Osteocyte (in vitro differentiated cells): ENCODE data around the gene DDX52. TPM values are rescaled to one million over a fixed set of nuclear protein-coding genes. Genes with fewer than 3 reads are reported as not detected.
"Not testable (repeated sequence)": the region's sequence is repeated elsewhere in the genome, so short reads cannot be mapped to it uniquely, and the experiment has no call there.

Source experiments
- DNase-seq: peaks from one replicate; pipeline ENCODE4 v3.0.0; 2021; ENCODE audit warnings: mixed read lengths; ENCODE audit not compliant: unreplicated experiment; ENCODE audit errors: extremely low spot score
- H3K27ac Mint-ChIP-seq: one replicate; pipeline ENCODE4 v1.8.0; 2021; ENCODE audit warnings: mild to moderate bottlenecking, mixed read lengths; ENCODE audit not compliant: unreplicated experiment
- H3K27me3 Mint-ChIP-seq: one replicate; pipeline ENCODE4 v1.8.0; 2021; ENCODE audit warnings: mixed read lengths; ENCODE audit not compliant: unreplicated experiment
- H3K36me3 Mint-ChIP-seq: one replicate; pipeline ENCODE4 v1.8.0; 2021; ENCODE audit warnings: mixed read lengths; ENCODE audit not compliant: unreplicated experiment
- H3K4me1 Mint-ChIP-seq: one replicate; pipeline ENCODE4 v1.8.0; 2021; ENCODE audit warnings: mixed read lengths; ENCODE audit not compliant: unreplicated experiment
- H3K4me3 Mint-ChIP-seq: one replicate; pipeline ENCODE4 v1.8.0; 2021; ENCODE audit warnings: mild to moderate bottlenecking, moderate library complexity, mixed read lengths; ENCODE audit not compliant: unreplicated experiment
- H3K9me3 Mint-ChIP-seq: one replicate; pipeline ENCODE4 v1.8.0; 2021; ENCODE audit warnings: mixed read lengths; ENCODE audit not compliant: unreplicated experiment
- CTCF ChIP-seq: fragments of 200-600 bp; sonication (generic); IDR thresholded peaks from 2 replicates; pipeline ENCODE4 v1.5.0; 2021; ENCODE audit warnings: antibody characterized with exemption, mild to moderate bottlenecking, moderate library complexity
- total RNA-seq: library from RNA; stranded (reverse); gene quantifications from 2 replicates; pipeline ENCODE4 v1.2.1, GENCODE V29; 2021

Gene DDX52
- total RNA-seq, 1 donor from 2014 or later, result 46.4 TPM

- no peaks in the 10 kb centered on the region for H3K36me3 Mint-ChIP-seq
- peaks cover 25% of the 10 kb centered on the region for H3K4me1 Mint-ChIP-seq
- no peaks in the 10 kb centered on the region for H3K9me3 Mint-ChIP-seq
- no peak for DNase-seq
- H3K27me3 Mint-ChIP-seq, result no peaks in the 10 kb centered on the region
- H3K4me3 Mint-ChIP-seq, result no peak overlapping the region
- TF ChIP-seq CTCF, result no peak
- peak overlapping the region; percentile 72 for H3K27ac Mint-ChIP-seq
These were observed 4.6 kb upstream of the DDX52 start for GRCh38 chr17:37647856-37648255.

GRCh38 chr17:37643869-37644268, 623 bp upstream of the DDX52 start:
- peak overlapping the region; percentile 85 for H3K4me3 Mint-ChIP-seq
- H3K9me3 Mint-ChIP-seq, result no peaks in the 10 kb centered on the region
- peak overlapping the region; percentile 89 for H3K27ac Mint-ChIP-seq
- H3K27me3 Mint-ChIP-seq, result no peaks in the 10 kb centered on the region
- H3K36me3 Mint-ChIP-seq, result peaks cover 14% of the 10 kb centered on the region
- peaks cover 46% of the 10 kb centered on the region for H3K4me1 Mint-ChIP-seq
- no peak for TF ChIP-seq CTCF
- no peak for DNase-seq

- Mint-ChIP-seq H3K4me3 (peak overlapping the region; percentile 85), H3K27me3 (no peaks in the 10 kb centered on the region), H3K27ac (peak overlapping the region; percentile 89), H3K9me3 (no peaks in the 10 kb centered on the region), H3K36me3 (peaks cover 23% of the 10 kb centered on the region), H3K4me1 (peaks cover 40% of the 10 kb centered on the region)
- no peak for TF ChIP-seq CTCF
- no peak for DNase-seq
These were observed 565 bp downstream of the DDX52 start for GRCh38 chr17:37642681-37643080.

- DNase-seq, result no peak
- H3K4me3 Mint-ChIP-seq, result no peak overlapping the region
These were observed 3.2 kb downstream of the DDX52 start for GRCh38 chr17:37640015-37640414.

GRCh38 chr17:37637956-37638355, 5.3 kb downstream of the DDX52 start:
- H3K27me3 Mint-ChIP-seq, result no peaks in the 10 kb centered on the region
- no peaks in the 10 kb centered on the region for H3K9me3 Mint-ChIP-seq
- H3K4me3 Mint-ChIP-seq, result no peak overlapping the region
- TF ChIP-seq CTCF, result no peak
- no peak overlapping the region for H3K27ac Mint-ChIP-seq
- DNase-seq, result no peak
- peaks cover 47% of the 10 kb centered on the region for H3K36me3 Mint-ChIP-seq
- peaks cover 33% of the 10 kb centered on the region for H3K4me1 Mint-ChIP-seq

More at GRCh38 chr17:37640015-37640414, 3.2 kb downstream of the DDX52 start:
- H3K9me3 Mint-ChIP-seq, result no peaks in the 10 kb centered on the region
- peaks cover 40% of the 10 kb centered on the region for H3K4me1 Mint-ChIP-seq
- TF ChIP-seq CTCF, result no peak
- H3K27ac Mint-ChIP-seq, result no peak overlapping the region
- peaks cover 40% of the 10 kb centered on the region for H3K36me3 Mint-ChIP-seq
- no peaks in the 10 kb centered on the region for H3K27me3 Mint-ChIP-seq

GRCh38 chr17:37616430-37616829, 26.8 kb downstream of the DDX52 start:
- not testable (repeated sequence) for H3K4me3 Mint-ChIP-seq, H3K27me3 Mint-ChIP-seq, H3K27ac Mint-ChIP-seq, DNase-seq, H3K4me1 Mint-ChIP-seq, H3K9me3 Mint-ChIP-seq
- H3K36me3 Mint-ChIP-seq, result peaks cover 34% of the 10 kb centered on the region
